Thyroid gland (tissue), 4 donors: Measurements from ENCODE around the gene EYA3.

Experiments
- POLR2A ChIP-seq, 2 donors: fragments of 450-650 bp; IDR thresholded peaks; one replicate each; pipeline ENCODE4 v1.6.1; 2017; ENCODE audit warnings: antibody characterized with exemption in 2 of 2, mild to moderate bottlenecking in 2 of 2, moderate library complexity in 1 of 2
- TF ChIP-seq, protein P1 (sequence below), 6 experiments: fragments of 200-600 bp in 3 of 6; fragments of 450-650 bp in 3 of 6; sonication (generic) in 3 of 6; IDR thresholded peaks; one replicate each; pipeline ENCODE4 v1.5.1; 2016 to 2019; ENCODE audit warnings: antibody characterized with exemption in 6 of 6, mild to moderate bottlenecking in 2 of 6, inconsistent platforms in 1 of 6, moderate library complexity in 1 of 6

- TF ChIP-seq, protein P1, sequence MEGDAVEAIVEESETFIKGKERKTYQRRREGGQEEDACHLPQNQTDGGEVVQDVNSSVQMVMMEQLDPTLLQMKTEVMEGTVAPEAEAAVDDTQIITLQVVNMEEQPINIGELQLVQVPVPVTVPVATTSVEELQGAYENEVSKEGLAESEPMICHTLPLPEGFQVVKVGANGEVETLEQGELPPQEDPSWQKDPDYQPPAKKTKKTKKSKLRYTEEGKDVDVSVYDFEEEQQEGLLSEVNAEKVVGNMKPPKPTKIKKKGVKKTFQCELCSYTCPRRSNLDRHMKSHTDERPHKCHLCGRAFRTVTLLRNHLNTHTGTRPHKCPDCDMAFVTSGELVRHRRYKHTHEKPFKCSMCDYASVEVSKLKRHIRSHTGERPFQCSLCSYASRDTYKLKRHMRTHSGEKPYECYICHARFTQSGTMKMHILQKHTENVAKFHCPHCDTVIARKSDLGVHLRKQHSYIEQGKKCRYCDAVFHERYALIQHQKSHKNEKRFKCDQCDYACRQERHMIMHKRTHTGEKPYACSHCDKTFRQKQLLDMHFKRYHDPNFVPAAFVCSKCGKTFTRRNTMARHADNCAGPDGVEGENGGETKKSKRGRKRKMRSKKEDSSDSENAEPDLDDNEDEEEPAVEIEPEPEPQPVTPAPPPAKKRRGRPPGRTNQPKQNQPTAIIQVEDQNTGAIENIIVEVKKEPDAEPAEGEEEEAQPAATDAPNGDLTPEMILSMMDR (IDR thresholded peaks at IDR 0.05) = no peak
- no peak for TF ChIP-seq POLR2A (IDR thresholded peaks at IDR 0.05)
Observed at GRCh38 chr1:27936370-27936769, 152.0 kb downstream of the EYA3 start.
